Right hindlimb (tissue), 1 donor: ENCODE measurements around the gene GRIP2.

Experiments used
- DNase-seq: peaks from one replicate; pipeline ENCODE4 v3.0.0-alpha.2; 2018

Gene GRIP2

GRCh38 chr3:14505001-14505802 lies 34.9 kb downstream of the GRIP2 start:
- no peak for DNase-seq

GRCh38 chr3:14503706-14504065 lies 36.5 kb downstream of the GRIP2 start:
- peak; percentile 6 for DNase-seq

- peak; percentile 13 for DNase-seq
These were observed 37.0 kb downstream of the GRIP2 start for GRCh38 chr3:14503033-14503705.

- DNase-seq, result no peak
These were observed 37.7 kb downstream of the GRIP2 start for GRCh38 chr3:14502472-14502871.

- DNase-seq, result peak; percentile 12
These were observed 42.8 kb downstream of the GRIP2 start for GRCh38 chr3:14497321-14497720.

- DNase-seq, result peak; percentile 11
These were observed 43.8 kb downstream of the GRIP2 start for GRCh38 chr3:14496351-14496750.

DNA sequence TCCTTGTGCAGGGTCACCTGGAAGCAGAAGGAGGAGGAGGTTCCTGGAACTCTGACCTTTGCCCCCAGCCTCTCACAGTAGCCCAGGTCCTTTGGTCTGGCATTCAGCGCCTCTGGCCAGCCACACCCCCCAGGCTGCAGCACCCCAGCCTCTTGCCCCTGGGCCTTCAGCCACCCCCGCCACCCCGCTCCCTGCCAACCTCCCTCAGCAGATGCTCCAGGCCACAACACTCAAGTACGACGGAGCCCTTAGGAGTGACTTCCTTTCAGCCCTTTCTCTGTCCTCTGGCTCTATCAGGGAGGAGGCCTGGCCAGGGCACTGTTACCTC lies 45.2 kb downstream of the GRIP2 start:
- no peak for DNase-seq

- DNase-seq, result peak; percentile 11
These were observed 45.7 kb downstream of the GRIP2 start for GRCh38 chr3:14494279-14494972.

GRCh38 chr3:14492948-14493881 lies 46.9 kb downstream of the GRIP2 start:
- DNase-seq, result peak; percentile 10

- peak; percentile 11 for DNase-seq
These were observed 48.5 kb downstream of the GRIP2 start for GRCh38 chr3:14491396-14492190.

- DNase-seq, result no peak
These were observed 49.3 kb downstream of the GRIP2 start for GRCh38 chr3:14490831-14491230.

DNA sequence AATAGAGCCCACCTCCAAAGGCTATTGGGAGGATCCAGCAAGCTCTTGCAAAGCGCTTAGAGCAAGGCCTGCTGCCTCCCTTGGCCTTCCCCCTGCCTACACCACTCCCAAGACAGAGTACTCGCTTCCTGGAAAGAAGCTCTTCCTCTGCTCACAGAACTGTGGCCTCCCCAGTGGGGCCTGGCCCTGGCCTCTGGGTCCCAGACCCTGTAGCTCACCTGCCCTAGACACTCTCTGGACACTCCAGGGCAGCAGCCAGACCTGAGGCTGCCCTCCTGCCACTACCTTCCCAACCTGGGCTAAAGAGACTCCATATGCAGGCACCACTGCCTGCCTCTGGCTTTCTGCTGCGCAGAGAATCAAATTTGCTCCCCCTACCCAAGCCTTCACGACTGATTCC lies 49.9 kb downstream of the GRIP2 start:
- peak; percentile 2 for DNase-seq

DNA sequence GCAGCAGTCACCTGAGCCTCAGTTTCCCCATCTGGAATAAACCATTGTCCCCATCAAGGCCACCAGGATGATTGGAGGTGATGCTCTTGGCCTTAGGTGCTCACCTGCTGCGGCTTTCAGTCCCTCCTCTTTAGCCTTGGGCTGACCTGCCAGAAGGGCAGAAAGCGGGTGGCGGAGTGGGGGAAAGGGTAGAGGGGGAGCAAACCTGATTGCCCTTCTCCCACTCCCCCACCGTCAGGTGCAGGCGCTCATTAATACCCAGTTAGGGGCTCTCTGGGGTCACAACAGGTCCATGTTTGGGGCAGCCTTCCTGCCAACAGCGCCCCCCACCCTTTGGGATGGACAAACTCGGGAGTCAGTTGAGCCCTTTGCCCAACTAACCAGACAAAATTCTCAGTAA lies 50.5 kb downstream of the GRIP2 start:
- DNase-seq, result no peak

GRCh38 chr3:14488286-14489041 lies 51.7 kb downstream of the GRIP2 start:
- no peak for DNase-seq

- no peak for DNase-seq
These were observed 52.3 kb downstream of the GRIP2 start for GRCh38 chr3:14487821-14488220.

- DNase-seq, result no peak
These were observed 53.1 kb downstream of the GRIP2 start for GRCh38 chr3:14487086-14487485.

DNA sequence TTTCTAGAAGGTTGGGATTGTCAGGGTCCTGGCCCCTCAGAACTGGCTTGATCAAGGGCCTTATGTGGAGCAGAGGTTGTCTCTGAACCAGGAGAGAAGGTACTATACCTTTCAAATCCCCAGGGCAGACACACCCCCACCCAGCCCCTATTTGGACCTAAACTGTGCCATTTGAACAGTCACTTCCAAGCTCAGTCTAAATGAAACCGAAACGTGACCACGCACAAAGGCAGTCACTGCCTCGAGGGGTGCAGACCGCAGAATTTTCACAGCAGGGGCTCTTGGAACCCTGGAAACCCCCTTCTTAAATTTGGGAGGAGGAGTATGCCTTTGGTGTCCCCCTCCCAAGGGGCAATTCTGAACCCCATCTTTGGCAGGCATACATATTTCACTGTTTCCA lies 53.7 kb downstream of the GRIP2 start:
- DNase-seq, result no peak

GRCh38 chr3:14485981-14486380 lies 54.2 kb downstream of the GRIP2 start:
- DNase-seq, result no peak

DNA sequence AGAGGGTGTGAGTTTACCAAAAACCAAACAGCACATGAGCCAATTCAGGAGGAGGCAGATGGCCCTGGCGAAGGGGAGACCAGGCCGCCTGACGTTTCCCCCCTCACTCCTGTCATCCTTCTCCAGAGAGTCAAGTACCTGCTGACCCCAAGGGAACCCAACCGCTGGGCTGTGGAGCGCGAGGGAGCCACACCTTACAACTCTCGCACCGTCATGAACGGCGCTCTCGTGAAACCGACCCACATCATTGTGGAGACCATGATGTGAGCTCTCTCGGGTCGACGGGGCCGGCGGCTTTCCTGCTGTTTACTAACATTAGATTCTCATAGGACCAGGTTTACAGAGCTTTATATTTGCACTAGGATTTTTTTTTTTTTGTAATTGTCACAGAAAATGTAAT lies 55.4 kb downstream of the GRIP2 start:
- no peak for DNase-seq

DNA sequence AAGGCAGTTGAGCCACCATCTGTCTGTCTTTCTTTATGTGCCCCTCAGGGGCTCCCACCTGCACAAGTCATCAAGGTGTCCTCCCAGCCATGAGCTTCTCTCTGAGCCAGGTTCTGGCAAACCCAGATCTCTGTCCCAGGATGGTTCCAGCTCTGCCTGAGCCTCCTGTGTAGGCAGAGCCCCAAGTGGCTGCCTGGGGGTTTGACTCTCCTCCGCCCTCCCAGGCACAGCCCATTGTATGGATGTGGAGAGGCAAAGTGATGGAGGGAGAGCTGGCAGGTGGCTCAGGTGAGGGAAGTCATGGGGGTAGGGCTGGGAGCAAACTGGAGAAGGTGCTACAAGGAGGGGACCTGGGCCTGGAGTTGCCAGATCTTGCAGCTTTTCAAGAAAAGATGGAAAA lies 56.9 kb downstream of the GRIP2 start:
- DNase-seq, result no peak

- peak; percentile 64 for DNase-seq
These were observed 57.8 kb downstream of the GRIP2 start for GRCh38 chr3:14482271-14482721.
